Measurements from ENCODE around the gene WDR45B.
"Not testable (repeated sequence)": the region's sequence is repeated elsewhere in the genome, so short reads cannot be mapped to it uniquely, and the experiment has no call there.

The WDR45B gene

GRCh38 chr17:82582709-82583108 lies 65.5 kb downstream of the WDR45B start:
- no peak for DNase-seq (ENCODE audit: low read depth)

GRCh38 chr17:82582213-82582612 lies 66.0 kb downstream of the WDR45B start:
- peak; percentile 8 for DNase-seq (ENCODE audit: low read depth)

GRCh38 chr17:82579969-82580368 lies 68.3 kb downstream of the WDR45B start:
- DNase-seq (ENCODE audit: low read depth): not testable (repeated sequence)

- DNase-seq (ENCODE audit: low read depth): no peak
Measured at GRCh38 chr17:82577300-82577699, 70.9 kb downstream of the WDR45B start.

- not testable (repeated sequence) for DNase-seq (ENCODE audit: low read depth)
Measured at GRCh38 chr17:82575581-82576221, 72.5 kb downstream of the WDR45B start.

- DNase-seq (ENCODE audit: low read depth): no peak
Measured at GRCh38 chr17:82574041-82574440, 74.2 kb downstream of the WDR45B start.

- DNase-seq (ENCODE audit: low read depth): no peak
Measured at GRCh38 chr17:82571855-82572254, 76.4 kb downstream of the WDR45B start.

GRCh38 chr17:82570277-82570676 lies 78.0 kb downstream of the WDR45B start:
- no peak for DNase-seq (ENCODE audit: low read depth)

- DNase-seq (ENCODE audit: low read depth): no peak
Measured at GRCh38 chr17:82569621-82570020, 78.6 kb downstream of the WDR45B start.

GRCh38 chr17:82568997-82569393 lies 79.2 kb downstream of the WDR45B start:
- DNase-seq (ENCODE audit: low read depth): no peak

- DNase-seq (ENCODE audit: low read depth): no peak
Measured at GRCh38 chr17:82567286-82567685, 81.0 kb downstream of the WDR45B start.

- DNase-seq (ENCODE audit: low read depth): no peak
Measured at GRCh38 chr17:82566129-82566960, 81.9 kb downstream of the WDR45B start.

- DNase-seq (ENCODE audit: low read depth): no peak
Measured at GRCh38 chr17:82565551-82565950, 82.7 kb downstream of the WDR45B start.

All from non-pigmented ciliary epithelial cell (primary cell).